ENCODE results near the gene DSCAML1.

The DSCAML1 gene

GRCh38 chr11:117490911-117491310, 306.1 kb downstream of the DSCAML1 start:
- Mint-ChIP-seq H3K36me3 (ENCODE audit: low read depth) (no peaks in the 10 kb centered on the region), H3K27me3 (ENCODE audit: low read depth) (peaks cover 17% of the 10 kb centered on the region), H3K9me3 (no peaks in the 10 kb centered on the region), H3K4me3 (no peak overlapping the region), H3K4me1 (ENCODE audit: low read depth) (no peaks in the 10 kb centered on the region), H3K27ac (no peak overlapping the region)

- Mint-ChIP-seq H3K4me3 (no peak overlapping the region), H3K9me3 (no peaks in the 10 kb centered on the region), H3K27me3 (ENCODE audit: low read depth) (peaks cover 17% of the 10 kb centered on the region), H3K36me3 (ENCODE audit: low read depth) (no peaks in the 10 kb centered on the region), H3K4me1 (ENCODE audit: low read depth) (no peaks in the 10 kb centered on the region), H3K27ac (no peak overlapping the region)
Measured at GRCh38 chr11:117489999-117490679, 306.9 kb downstream of the DSCAML1 start.

GRCh38 chr11:117488996-117489952, 307.7 kb downstream of the DSCAML1 start:
- H3K4me1 Mint-ChIP-seq (ENCODE audit: low read depth): no peaks in the 10 kb centered on the region
- no peak overlapping the region for H3K27ac Mint-ChIP-seq
- H3K9me3 Mint-ChIP-seq: no peaks in the 10 kb centered on the region
- H3K27me3 Mint-ChIP-seq (ENCODE audit: low read depth): peaks cover 17% of the 10 kb centered on the region
- H3K4me3 Mint-ChIP-seq: no peak overlapping the region
- H3K36me3 Mint-ChIP-seq (ENCODE audit: low read depth): no peaks in the 10 kb centered on the region

- no peaks in the 10 kb centered on the region for H3K9me3 Mint-ChIP-seq
- H3K27me3 Mint-ChIP-seq (ENCODE audit: low read depth): peaks cover 14% of the 10 kb centered on the region
- no peak overlapping the region for H3K4me3 Mint-ChIP-seq
- H3K4me1 Mint-ChIP-seq (ENCODE audit: low read depth): no peaks in the 10 kb centered on the region
- no peak overlapping the region for H3K27ac Mint-ChIP-seq
- H3K36me3 Mint-ChIP-seq (ENCODE audit: low read depth): no peaks in the 10 kb centered on the region
Measured at GRCh38 chr11:117486059-117486458, 311.0 kb downstream of the DSCAML1 start.

GRCh38 chr11:117484156-117484555, 312.9 kb downstream of the DSCAML1 start:
- H3K27ac Mint-ChIP-seq: no peak overlapping the region
- H3K27me3 Mint-ChIP-seq (ENCODE audit: low read depth): no peaks in the 10 kb centered on the region
- H3K36me3 Mint-ChIP-seq (ENCODE audit: low read depth): no peaks in the 10 kb centered on the region
- H3K4me1 Mint-ChIP-seq (ENCODE audit: low read depth): no peaks in the 10 kb centered on the region
- no peaks in the 10 kb centered on the region for H3K9me3 Mint-ChIP-seq
- no peak overlapping the region for H3K4me3 Mint-ChIP-seq

- Mint-ChIP-seq H3K4me1 (ENCODE audit: low read depth) (peaks cover 3% of the 10 kb centered on the region), H3K27ac (no peak overlapping the region), H3K27me3 (ENCODE audit: low read depth) (no peaks in the 10 kb centered on the region), H3K9me3 (no peaks in the 10 kb centered on the region), H3K36me3 (ENCODE audit: low read depth) (no peaks in the 10 kb centered on the region), H3K4me3 (no peak overlapping the region)
Measured at GRCh38 chr11:117483372-117483771, 313.6 kb downstream of the DSCAML1 start.

- H3K4me3 Mint-ChIP-seq: no peak overlapping the region
- no peaks in the 10 kb centered on the region for H3K27me3 Mint-ChIP-seq (ENCODE audit: low read depth)
- no peaks in the 10 kb centered on the region for H3K9me3 Mint-ChIP-seq
- peaks cover 4% of the 10 kb centered on the region for H3K4me1 Mint-ChIP-seq (ENCODE audit: low read depth)
- H3K27ac Mint-ChIP-seq: no peak overlapping the region
- H3K36me3 Mint-ChIP-seq (ENCODE audit: low read depth): no peaks in the 10 kb centered on the region
Measured at GRCh38 chr11:117482881-117483280, 314.1 kb downstream of the DSCAML1 start.

GRCh38 chr11:117481885-117482284, 315.1 kb downstream of the DSCAML1 start:
- Mint-ChIP-seq H3K36me3 (ENCODE audit: low read depth) (no peaks in the 10 kb centered on the region), H3K27ac (no peak overlapping the region), H3K9me3 (no peaks in the 10 kb centered on the region), H3K4me1 (ENCODE audit: low read depth) (peaks cover 4% of the 10 kb centered on the region), H3K4me3 (no peak overlapping the region), H3K27me3 (ENCODE audit: low read depth) (no peaks in the 10 kb centered on the region)

GRCh38 chr11:117481036-117481435, 316.0 kb downstream of the DSCAML1 start:
- Mint-ChIP-seq H3K27ac (no peak overlapping the region), H3K4me1 (ENCODE audit: low read depth) (peaks cover 4% of the 10 kb centered on the region), H3K9me3 (no peaks in the 10 kb centered on the region), H3K4me3 (no peak overlapping the region), H3K36me3 (ENCODE audit: low read depth) (no peaks in the 10 kb centered on the region), H3K27me3 (ENCODE audit: low read depth) (no peaks in the 10 kb centered on the region)

GRCh38 chr11:117480221-117480620, 316.8 kb downstream of the DSCAML1 start:
- no peaks in the 10 kb centered on the region for H3K9me3 Mint-ChIP-seq
- peaks cover 4% of the 10 kb centered on the region for H3K4me1 Mint-ChIP-seq (ENCODE audit: low read depth)
- no peak overlapping the region for H3K4me3 Mint-ChIP-seq
- H3K27ac Mint-ChIP-seq: no peak overlapping the region
- no peaks in the 10 kb centered on the region for H3K36me3 Mint-ChIP-seq (ENCODE audit: low read depth)
- H3K27me3 Mint-ChIP-seq (ENCODE audit: low read depth): no peaks in the 10 kb centered on the region

GRCh38 chr11:117479372-117479771, 317.6 kb downstream of the DSCAML1 start:
- Mint-ChIP-seq H3K36me3 (ENCODE audit: low read depth) (no peaks in the 10 kb centered on the region), H3K4me1 (ENCODE audit: low read depth) (peaks cover 4% of the 10 kb centered on the region), H3K27me3 (ENCODE audit: low read depth) (no peaks in the 10 kb centered on the region), H3K27ac (no peak overlapping the region), H3K4me3 (no peak overlapping the region), H3K9me3 (no peaks in the 10 kb centered on the region)

- no peaks in the 10 kb centered on the region for H3K9me3 Mint-ChIP-seq
- no peaks in the 10 kb centered on the region for H3K36me3 Mint-ChIP-seq (ENCODE audit: low read depth)
- H3K27ac Mint-ChIP-seq: no peak overlapping the region
- peaks cover 4% of the 10 kb centered on the region for H3K4me1 Mint-ChIP-seq (ENCODE audit: low read depth)
- no peaks in the 10 kb centered on the region for H3K27me3 Mint-ChIP-seq (ENCODE audit: low read depth)
- H3K4me3 Mint-ChIP-seq: no peak overlapping the region
Measured at GRCh38 chr11:117478926-117479325, 318.1 kb downstream of the DSCAML1 start.

GRCh38 chr11:117478126-117478860, 318.7 kb downstream of the DSCAML1 start:
- Mint-ChIP-seq H3K9me3 (no peaks in the 10 kb centered on the region), H3K27ac (no peak overlapping the region), H3K4me1 (ENCODE audit: low read depth) (peaks cover 4% of the 10 kb centered on the region), H3K27me3 (ENCODE audit: low read depth) (no peaks in the 10 kb centered on the region), H3K4me3 (no peak overlapping the region), H3K36me3 (ENCODE audit: low read depth) (no peaks in the 10 kb centered on the region)

GRCh38 chr11:117477721-117478120, 319.3 kb downstream of the DSCAML1 start:
- Mint-ChIP-seq H3K27me3 (ENCODE audit: low read depth) (no peaks in the 10 kb centered on the region), H3K36me3 (ENCODE audit: low read depth) (no peaks in the 10 kb centered on the region), H3K27ac (no peak overlapping the region)

More at GRCh38 chr11:117477721-117478120, 319.3 kb downstream of the DSCAML1 start:
- Mint-ChIP-seq H3K9me3 (no peaks in the 10 kb centered on the region), H3K4me1 (ENCODE audit: low read depth) (peaks cover 4% of the 10 kb centered on the region), H3K4me3 (no peak overlapping the region)

Measured in T-helper 1 cell treated with Interleukin-12 subunit alpha and Interleukin-12 subunit beta and Interleukin-4 antibody, amounts not matched to agents 30 μg/mL and 1 μg/mL, for 36 hours (primary cell).